LNCAP (cell line): ENCODE measurements around the gene MYL5.

Source experiments
- TF ChIP-seq, protein P1 (sequence below): fragments of 450-650 bp; IDR thresholded peaks from 2 replicates; pipeline ENCODE4 v1.5.1; 2017; ENCODE audit warnings: mild to moderate bottlenecking

MYL5 gene, protein sequence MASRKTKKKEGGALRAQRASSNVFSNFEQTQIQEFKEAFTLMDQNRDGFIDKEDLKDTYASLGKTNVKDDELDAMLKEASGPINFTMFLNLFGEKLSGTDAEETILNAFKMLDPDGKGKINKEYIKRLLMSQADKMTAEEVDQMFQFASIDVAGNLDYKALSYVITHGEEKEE

DNA sequence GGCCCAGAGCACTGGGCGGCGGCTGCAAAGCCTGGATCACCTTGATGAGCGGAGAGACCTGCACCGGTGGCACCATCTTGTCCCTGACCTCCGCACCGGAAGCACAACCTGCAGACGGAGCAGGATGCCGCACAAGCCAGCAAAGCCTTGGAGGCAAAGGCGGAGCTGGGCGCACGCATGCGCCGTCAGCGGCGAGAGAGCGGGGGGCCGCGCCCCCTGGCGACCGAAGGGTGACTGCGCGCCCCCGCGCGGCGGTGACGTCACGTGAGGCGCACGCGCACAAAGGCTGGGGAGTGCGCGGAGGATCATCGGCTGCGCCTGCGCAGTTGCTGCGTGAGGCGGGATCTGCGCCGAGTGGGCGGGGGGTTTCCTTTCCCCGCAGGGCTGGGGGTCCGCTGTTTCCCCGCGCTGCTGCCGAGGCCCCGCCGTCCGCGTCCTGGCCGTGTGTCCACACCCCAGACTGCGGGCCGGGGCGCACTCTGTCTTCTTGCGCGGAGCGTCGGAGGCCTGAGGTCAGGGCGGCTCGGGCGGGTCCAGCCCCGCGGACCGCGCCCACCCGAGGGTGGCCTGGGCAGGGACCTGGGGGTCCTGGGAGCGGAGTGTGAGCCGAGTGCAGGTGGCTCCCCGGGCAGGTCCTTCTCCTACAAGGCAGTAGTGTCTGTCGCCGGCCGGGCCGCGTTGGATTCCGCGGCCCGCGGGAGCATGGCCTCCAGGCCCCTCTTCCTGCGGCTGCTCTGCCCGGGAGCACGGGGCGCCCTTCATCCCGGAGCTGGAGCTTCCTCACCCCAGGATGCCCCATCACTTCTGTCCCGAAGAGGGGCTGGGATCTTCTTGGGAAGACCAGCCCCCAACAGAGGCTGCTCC, at the start of gene MYL5, which contains the start of gene ATP5ME:
TSS of gene MYL5 (plus strand) at position 371 of the 864 bp plus-strand sequence. CDS start 3,485 bp downstream, outside the sequence.
TSS of gene ATP5ME (minus strand) at position 105 of the 864 bp plus-strand sequence. CDS start at position 76, 29 bp downstream.
- TF ChIP-seq, protein P1, sequence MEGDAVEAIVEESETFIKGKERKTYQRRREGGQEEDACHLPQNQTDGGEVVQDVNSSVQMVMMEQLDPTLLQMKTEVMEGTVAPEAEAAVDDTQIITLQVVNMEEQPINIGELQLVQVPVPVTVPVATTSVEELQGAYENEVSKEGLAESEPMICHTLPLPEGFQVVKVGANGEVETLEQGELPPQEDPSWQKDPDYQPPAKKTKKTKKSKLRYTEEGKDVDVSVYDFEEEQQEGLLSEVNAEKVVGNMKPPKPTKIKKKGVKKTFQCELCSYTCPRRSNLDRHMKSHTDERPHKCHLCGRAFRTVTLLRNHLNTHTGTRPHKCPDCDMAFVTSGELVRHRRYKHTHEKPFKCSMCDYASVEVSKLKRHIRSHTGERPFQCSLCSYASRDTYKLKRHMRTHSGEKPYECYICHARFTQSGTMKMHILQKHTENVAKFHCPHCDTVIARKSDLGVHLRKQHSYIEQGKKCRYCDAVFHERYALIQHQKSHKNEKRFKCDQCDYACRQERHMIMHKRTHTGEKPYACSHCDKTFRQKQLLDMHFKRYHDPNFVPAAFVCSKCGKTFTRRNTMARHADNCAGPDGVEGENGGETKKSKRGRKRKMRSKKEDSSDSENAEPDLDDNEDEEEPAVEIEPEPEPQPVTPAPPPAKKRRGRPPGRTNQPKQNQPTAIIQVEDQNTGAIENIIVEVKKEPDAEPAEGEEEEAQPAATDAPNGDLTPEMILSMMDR = peak; percentile 97

DNA sequence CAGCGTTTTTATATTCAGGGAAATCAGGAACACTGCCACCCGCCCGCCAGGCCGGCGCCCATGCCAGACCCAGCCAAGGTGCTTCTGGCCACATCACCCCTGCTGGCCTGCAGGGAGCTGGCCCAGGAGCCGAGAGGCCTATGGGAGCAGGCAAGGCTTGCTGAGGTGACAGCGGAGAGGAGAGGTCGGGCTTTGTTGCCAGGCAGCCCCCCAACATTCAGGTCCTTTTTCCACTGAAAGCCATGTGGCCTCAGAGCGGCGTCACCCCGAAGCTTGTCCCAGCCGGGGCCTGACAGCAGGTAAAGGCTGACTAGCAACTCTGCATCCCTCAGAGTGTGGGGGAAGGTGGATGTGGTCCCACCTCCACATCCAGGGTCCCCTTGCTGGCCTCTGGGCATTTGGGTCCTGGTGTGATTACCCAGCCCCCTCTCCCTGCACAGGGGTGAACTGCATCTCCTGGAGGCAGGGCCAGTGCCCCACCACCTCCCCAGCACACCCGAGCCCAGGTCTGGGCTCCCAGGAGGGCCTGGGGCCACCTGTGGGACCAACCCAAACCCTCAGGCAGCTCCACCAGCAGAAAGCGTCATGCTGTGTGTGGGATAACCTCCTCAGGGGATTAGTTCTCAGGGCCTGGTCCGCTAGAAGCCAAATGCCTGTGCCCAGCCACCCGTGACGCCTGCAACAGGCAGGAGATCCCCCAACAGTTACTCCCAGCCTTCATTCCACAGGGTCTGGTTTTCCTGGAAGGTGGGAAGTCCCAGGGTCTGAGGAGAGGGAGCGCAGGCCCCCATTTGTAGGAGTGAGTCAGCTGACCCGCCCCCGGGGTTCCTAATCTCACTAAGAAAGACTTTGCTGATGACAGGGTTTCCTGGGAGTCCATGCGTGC, 49.4 kb upstream of the MYL5 start, which contains the start of gene PDE6B:
TSS of gene PDE6B (plus strand) at position 869 of the 886 bp plus-strand sequence. CDS start 54 bp downstream, outside the sequence.
- TF ChIP-seq, protein P1 = no peak

DNA sequence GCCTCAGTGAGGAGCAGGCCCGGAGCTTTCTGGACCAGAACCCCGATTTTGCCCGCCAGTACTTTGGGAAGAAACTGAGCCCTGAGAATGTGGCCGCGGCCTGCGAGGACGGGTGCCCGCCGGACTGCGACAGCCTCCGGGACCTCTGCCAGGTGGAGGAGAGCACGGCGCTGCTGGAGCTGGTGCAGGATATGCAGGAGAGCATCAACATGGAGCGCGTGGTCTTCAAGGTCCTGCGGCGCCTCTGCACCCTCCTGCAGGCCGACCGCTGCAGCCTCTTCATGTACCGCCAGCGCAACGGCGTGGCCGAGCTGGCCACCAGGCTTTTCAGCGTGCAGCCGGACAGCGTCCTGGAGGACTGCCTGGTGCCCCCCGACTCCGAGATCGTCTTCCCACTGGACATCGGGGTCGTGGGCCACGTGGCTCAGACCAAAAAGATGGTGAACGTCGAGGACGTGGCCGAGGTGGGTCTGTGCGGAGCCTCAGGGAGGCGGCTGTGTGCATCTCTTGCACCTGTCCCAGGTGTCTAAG, 48.6 kb upstream of the MYL5 start:
- TF ChIP-seq, protein P1 = no peak

DNA sequence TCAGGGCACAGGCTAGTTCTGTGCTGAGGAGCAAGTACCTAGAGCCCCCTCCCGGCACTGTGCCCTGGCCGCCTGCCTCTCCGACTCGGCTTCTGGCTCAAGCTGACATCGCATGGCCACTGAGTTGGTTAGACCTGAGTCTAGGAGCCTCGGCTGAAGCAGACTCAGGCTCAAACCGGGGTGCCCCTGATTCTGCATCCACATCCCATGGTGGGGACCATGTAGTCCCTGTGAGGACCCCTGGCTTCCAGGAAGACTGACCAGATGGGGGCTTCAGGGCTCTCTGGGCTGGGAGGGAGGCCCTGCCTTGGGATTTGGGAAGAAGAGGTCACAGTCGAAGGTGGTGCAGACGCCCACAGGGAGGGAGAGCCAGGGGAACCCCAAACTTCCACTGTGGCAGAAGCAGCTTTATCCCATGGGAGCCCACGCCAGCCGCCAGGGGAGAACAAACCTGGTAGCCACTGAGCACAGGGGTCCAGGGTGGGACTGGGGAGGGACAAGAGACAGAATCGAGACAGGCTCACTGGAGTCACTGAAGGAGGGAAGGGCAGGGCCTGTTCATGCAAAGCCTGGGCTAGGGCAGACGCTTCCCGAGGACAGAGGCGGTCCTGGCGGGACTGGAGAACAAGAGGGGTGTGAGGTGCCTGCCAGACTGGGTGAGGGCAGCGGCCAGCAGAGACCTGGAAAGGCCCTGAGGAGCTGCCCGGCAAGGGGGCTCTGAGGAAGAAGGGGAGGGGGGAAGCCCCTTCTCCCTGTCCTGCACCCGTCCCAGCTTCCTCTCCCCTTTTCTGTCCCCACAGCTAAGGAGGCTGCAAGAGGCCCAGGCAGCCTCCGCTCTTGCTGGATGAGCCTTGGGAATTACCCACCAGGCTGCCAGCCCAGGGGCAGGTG, 47.9 kb upstream of the MYL5 start:
- TF ChIP-seq, protein P1 = no peak

DNA sequence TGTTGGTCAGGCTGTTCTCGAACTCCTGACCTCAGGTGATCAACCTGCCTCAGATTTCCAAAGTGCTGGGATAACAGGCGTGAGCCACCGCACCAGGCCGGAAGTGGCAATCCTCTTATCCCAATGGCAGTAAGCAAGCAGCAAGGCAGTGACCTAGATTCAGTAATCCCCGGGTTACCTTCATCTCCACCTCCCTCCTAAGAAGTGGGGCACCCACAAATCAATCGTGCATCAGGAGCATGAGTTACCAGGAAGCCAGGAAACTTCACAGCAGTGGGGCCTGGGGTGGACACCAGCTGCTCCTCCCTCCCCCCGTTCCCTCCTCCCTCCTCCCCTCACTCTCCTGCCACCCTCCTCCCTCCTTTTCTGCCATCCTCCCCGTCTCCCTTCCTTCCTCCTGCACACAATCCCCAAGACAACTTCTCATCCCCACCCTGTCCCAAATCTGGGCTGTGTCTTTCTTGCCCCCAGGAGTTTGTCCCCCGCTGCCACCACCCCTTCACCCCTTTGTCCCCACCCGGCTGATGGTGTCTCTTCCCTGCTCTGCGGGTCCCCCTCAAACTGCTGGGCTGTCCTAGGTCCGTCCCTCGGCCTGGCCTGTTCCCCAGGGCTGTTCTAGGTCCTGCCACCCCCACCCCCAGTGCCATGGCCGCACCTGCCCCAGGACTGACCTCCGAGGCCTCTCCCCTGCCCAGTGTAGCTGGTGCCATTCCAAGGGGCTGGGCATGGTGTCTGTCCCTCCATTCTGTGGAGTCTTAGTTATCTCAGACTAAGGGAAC, 46.8 kb upstream of the MYL5 start:
- TF ChIP-seq, protein P1 = no peak

DNA sequence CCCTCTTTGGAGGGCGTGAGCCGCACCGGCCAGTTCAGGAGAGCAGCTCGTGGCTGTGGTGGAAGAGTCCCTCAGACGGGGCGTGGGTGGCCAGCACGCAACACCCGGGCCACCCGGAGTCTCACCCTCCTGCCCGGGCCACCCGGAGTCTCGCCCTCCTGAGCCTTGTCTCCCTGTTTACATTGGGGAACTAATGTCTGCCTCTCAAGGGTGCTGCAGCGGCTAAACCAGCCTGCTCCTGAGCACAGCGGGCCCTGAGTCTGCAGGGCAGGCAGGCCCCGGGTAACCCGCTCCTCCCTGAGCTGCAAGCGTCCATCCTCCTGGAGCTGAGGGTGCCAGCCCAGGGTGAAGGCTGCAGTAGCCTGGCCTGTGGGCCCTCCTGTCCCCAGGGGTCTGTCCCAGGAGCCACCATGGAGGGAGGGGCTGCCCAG, 46.0 kb upstream of the MYL5 start:
- TF ChIP-seq, protein P1 = no peak
